B cell (primary cell): ENCODE measurements around the gene AK9. TPM values are rescaled to one million over a fixed set of nuclear protein-coding genes. Genes with fewer than 3 reads are reported as not detected.

Experiments
- ATAC-seq: fragments of 200-7000 bp; cut with Tn5 transposase; one replicate; pipeline ENCODE4 v1.10.0; 2021; ENCODE audit warnings: low read depth, mild to moderate bottlenecking, moderate number of reproducible peaks, moderate library complexity
- CTCF ChIA-PET: fragments of 350-600 bp; sonication (Branson Sonifier 250); formaldehyde crosslinking; loops from one replicate; lab custom pipeline; 2021; ENCODE audit warnings: antibody characterized with exemption, inconsistent platforms; lab: Charles Lee
- POLR2A ChIA-PET: fragments of 350-600 bp; sonication (Branson Sonifier 250); formaldehyde crosslinking; loops from one replicate; lab custom pipeline; 2021; ENCODE audit warnings: antibody characterized with exemption; lab: Charles Lee
- DNase-seq: peaks from one replicate; pipeline ENCODE4 v3.0.0; 2013
- H2AFZ ChIP-seq: 2 replicates; pipeline ENCODE4 v1.6.1; 2012; ENCODE audit warnings: mild to moderate bottlenecking, low read depth, low read length; ENCODE audit not compliant: insufficient read depth, poor library complexity, severe bottlenecking
- H3K27ac ChIP-seq, 2 donors: 1 replicate in 1 of 2; 2 replicates in 1 of 2; pipeline ENCODE4 v1.5.1; 2012 to 2013; ENCODE audit warnings: low read length in 2 of 2, mild to moderate bottlenecking in 2 of 2, moderate library complexity in 1 of 2
- H3K27me3 ChIP-seq, 4 experiments: fragments of 200-600 bp in 1 of 4; sonication (generic) in 1 of 4; replicated peaks in 1 of 4; 1 replicate in 2 of 4; 2 replicates in 2 of 4; pipeline versions ENCODE4 v1.6.1 to v1.7.0; 2013 to 2016; ENCODE audit warnings: low read length in 3 of 4, mild to moderate bottlenecking in 2 of 4, mixed read lengths in 1 of 4, moderate library complexity in 1 of 4; ENCODE audit not compliant: insufficient read depth in 4 of 4, control insufficient read depth in 3 of 4; ENCODE audit errors: control extremely low read depth in 1 of 4
- H3K36me3 ChIP-seq, 2 experiments: replicated peaks in 1 of 2; 1 replicate in 1 of 2; 2 replicates in 1 of 2; pipeline versions ENCODE4 v1.6.1 to v1.7.1; 2013; ENCODE audit warnings: low read length in 1 of 2; ENCODE audit not compliant: insufficient read depth in 2 of 2, control insufficient read depth in 1 of 2; ENCODE audit errors: control extremely low read depth in 1 of 2, extremely low read depth in 1 of 2
- H3K4me1 ChIP-seq, 2 donors: fragments of 200-600 bp in 1 of 2; sonication (generic) in 1 of 2; 1 replicate in 1 of 2; 2 replicates in 1 of 2; pipeline versions ENCODE4 v1.5.1 to v1.6.1; 2013 to 2017; ENCODE audit warnings: low read length in 2 of 2; ENCODE audit not compliant: control insufficient read depth in 2 of 2, insufficient read depth in 2 of 2
- H3K4me2 ChIP-seq: replicated peaks from 2 replicates; pipeline ENCODE3; 2012; ENCODE audit warnings: mild to moderate bottlenecking, low read depth, low read length; ENCODE audit not compliant: poor library complexity, severe bottlenecking
- H3K4me3 ChIP-seq, 5 experiments: fragments of 200-600 bp in 1 of 5; sonication (generic) in 1 of 5; 1 replicate in 3 of 5; 2 replicates in 2 of 5; pipeline versions ENCODE4 v1.5.1 to v1.7.0; 2011 to 2016; ENCODE audit warnings: low read length in 4 of 5, mild to moderate bottlenecking in 4 of 5, low read depth in 2 of 5, control low read depth in 1 of 5, moderate library complexity in 1 of 5; ENCODE audit not compliant: insufficient read depth in 1 of 5; ENCODE audit errors: control extremely low read depth in 1 of 5, extremely low read depth in 1 of 5
- H3K79me2 ChIP-seq: fragments of 200-600 bp; sonication (generic); one replicate; pipeline ENCODE4 v1.6.0; 2016; ENCODE audit warnings: low read length; ENCODE audit not compliant: control insufficient read depth, insufficient read depth
- H3K9ac ChIP-seq: fragments of 200-600 bp; sonication (generic); 2 replicates; pipeline ENCODE4 v1.6.1; 2017; ENCODE audit warnings: mild to moderate bottlenecking, low read length, moderate library complexity
- H3K9me3 ChIP-seq, 3 donors: one replicate each; pipeline versions ENCODE4 v1.6.1 to v1.7.1; 2013; ENCODE audit warnings: low read length in 2 of 3; ENCODE audit not compliant: control insufficient read depth in 2 of 3, insufficient read depth in 1 of 3; ENCODE audit errors: control extremely low read depth in 1 of 3
- H4K20me1 ChIP-seq: 2 replicates; pipeline ENCODE4 v1.6.0; 2012; ENCODE audit warnings: mild to moderate bottlenecking, low read length; ENCODE audit not compliant: insufficient read depth, control insufficient read depth, poor library complexity, severe bottlenecking
- H3K27ac Mint-ChIP-seq: one replicate; pipeline ENCODE4 v1.8.0; 2021; ENCODE audit warnings: mixed read lengths
- H3K27me3 Mint-ChIP-seq: one replicate; pipeline ENCODE4 v1.8.0; 2021; ENCODE audit warnings: mixed read lengths
- H3K4me1 Mint-ChIP-seq: one replicate; pipeline ENCODE4 v1.8.0; 2021; ENCODE audit warnings: mixed read lengths
- H3K4me3 Mint-ChIP-seq: one replicate; pipeline ENCODE4 v1.8.0; 2021; ENCODE audit warnings: mixed read lengths
- H3K9me3 Mint-ChIP-seq: one replicate; pipeline ENCODE4 v1.8.0; 2022; ENCODE audit warnings: mixed read lengths; ENCODE audit not compliant: insufficient read depth
- EZH2 ChIP-seq: IDR thresholded peaks from 2 replicates; pipeline ENCODE4 v1.6.1; 2012; ENCODE audit warnings: borderline replicate concordance, low read depth, mild to moderate bottlenecking, moderate library complexity, low read length; ENCODE audit not compliant: insufficient read depth, poor library complexity, severe bottlenecking
- WGBS: methylation state at CpG from one replicate; pipeline ENCODE4 v1.1.5; 2013; ENCODE audit warnings: missing lambda C conversion rate; ENCODE audit not compliant: insufficient coverage; 5-methylcytosine and 5-hydroxymethylcytosine counted together
- intact Hi-C: fragments of 100-400 bp; cut with micrococcal nuclease; formaldehyde crosslinking; loops from one replicate; pipeline ENCODE4 v1.10.0; 2022
- polyA plus RNA-seq: library from polyadenylated mRNA; depleted of rRNA; stranded (reverse); fragments of >200 nt; gene quantifications from 2 replicates; pipeline ENCODE4 v1.2.3, GENCODE V29; 2012
- total RNA-seq, 2 donors: library from RNA; stranded (reverse); fragments of 120-200 nt in 1 of 2; gene quantifications; 1 replicate in 1 of 2; 2 replicates in 1 of 2; pipeline versions ENCODE4 v1.2.3 to v1.2.4, GENCODE V29; 2013 to 2022
- TF ChIP-seq, protein P1 (sequence below): fragments of 200-600 bp; IDR thresholded peaks from one replicate; pipeline ENCODE4 v1.8.0; 2022; ENCODE audit warnings: antibody characterized with exemption, mild to moderate bottlenecking

Gene AK9
- total and polyA plus RNA-seq, 2 donors (not counting 1 experiment from before 2014, with no cell fraction given) = 6.4 to 26.5 TPM

DNA sequence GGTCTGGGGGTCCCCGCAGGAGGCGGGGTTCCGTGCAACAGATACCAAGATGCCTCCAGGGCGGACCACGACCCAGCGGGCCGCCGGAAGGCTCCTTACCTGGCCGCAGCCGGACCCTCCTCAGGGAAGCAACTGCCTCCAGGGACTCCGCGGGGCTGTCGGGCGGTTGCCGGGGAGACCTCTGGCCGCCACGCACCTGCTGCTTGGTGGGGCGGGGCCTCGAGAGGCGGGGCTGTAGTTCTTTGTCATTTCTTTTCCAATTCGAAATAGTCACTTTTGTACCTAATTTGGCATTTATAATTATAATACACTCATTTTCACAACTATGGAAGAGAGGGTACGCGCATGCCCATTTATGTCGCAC, 647 bp downstream of the AK9 start:
- ChIA-PET CTCF (interaction anchor here (1.7 to 7.3 kb wide), 3 partner anchors 13 to 502 kb away, joined by 4 to 73 read pairs (median 11); no protein-coding TSS in a partner anchor), POLR2A (interaction anchor here (1.3 to 1.8 kb wide), 2 partner anchors 204 to 248 kb away, joined by 3 to 9 read pairs; no protein-coding TSS in a partner anchor)
- Mint-ChIP-seq H3K27me3 (no peaks in the 10 kb centered on the region), H3K27ac (peak overlapping the region; percentile 99), H3K4me3 (peak overlapping the region; percentile 90), H3K4me1 (peaks cover 37% of the 10 kb centered on the region), H3K9me3 (no peaks in the 10 kb centered on the region)
- Histone ChIP-seq H3K4me1 (peaks cover 26 to 29% of the 10 kb centered on the region in 2 donors), H4K20me1 (no peaks in the 10 kb centered on the region), H3K36me3 (peaks cover 2% of the 10 kb centered on the region in 2 experiments), H3K79me2 (peaks cover 45% of the 10 kb centered on the region), H3K4me2 (peak overlapping the region; percentile 85), H3K27me3 (no peaks in the 10 kb centered on the region), H2AFZ (peak overlapping the region; percentile 95), H3K27ac (peak overlapping the region; percentile 77 to 93), H3K4me3 (peak overlapping the region; percentile 82 to 99 (median 93)), H3K9me3 (no peaks in the 10 kb centered on the region), H3K9ac (peak overlapping the region; percentile 96)
- DNase-seq = peak; percentile 77
- peak; percentile 46 for ATAC-seq
- TF ChIP-seq, protein P1, sequence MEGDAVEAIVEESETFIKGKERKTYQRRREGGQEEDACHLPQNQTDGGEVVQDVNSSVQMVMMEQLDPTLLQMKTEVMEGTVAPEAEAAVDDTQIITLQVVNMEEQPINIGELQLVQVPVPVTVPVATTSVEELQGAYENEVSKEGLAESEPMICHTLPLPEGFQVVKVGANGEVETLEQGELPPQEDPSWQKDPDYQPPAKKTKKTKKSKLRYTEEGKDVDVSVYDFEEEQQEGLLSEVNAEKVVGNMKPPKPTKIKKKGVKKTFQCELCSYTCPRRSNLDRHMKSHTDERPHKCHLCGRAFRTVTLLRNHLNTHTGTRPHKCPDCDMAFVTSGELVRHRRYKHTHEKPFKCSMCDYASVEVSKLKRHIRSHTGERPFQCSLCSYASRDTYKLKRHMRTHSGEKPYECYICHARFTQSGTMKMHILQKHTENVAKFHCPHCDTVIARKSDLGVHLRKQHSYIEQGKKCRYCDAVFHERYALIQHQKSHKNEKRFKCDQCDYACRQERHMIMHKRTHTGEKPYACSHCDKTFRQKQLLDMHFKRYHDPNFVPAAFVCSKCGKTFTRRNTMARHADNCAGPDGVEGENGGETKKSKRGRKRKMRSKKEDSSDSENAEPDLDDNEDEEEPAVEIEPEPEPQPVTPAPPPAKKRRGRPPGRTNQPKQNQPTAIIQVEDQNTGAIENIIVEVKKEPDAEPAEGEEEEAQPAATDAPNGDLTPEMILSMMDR = no peak
- no peak for TF ChIP-seq EZH2
- intact Hi-C loops = loop anchor here (1.0 to 10.0 kb wide), 4 partner anchors 208 to 1184 kb away; partner anchors contain the start of genes AMD1, PPIL6, SMPD2 and ZBTB24
- WGBS = 1% methylated on average over 15 of the region's 24 CpGs

DNA sequence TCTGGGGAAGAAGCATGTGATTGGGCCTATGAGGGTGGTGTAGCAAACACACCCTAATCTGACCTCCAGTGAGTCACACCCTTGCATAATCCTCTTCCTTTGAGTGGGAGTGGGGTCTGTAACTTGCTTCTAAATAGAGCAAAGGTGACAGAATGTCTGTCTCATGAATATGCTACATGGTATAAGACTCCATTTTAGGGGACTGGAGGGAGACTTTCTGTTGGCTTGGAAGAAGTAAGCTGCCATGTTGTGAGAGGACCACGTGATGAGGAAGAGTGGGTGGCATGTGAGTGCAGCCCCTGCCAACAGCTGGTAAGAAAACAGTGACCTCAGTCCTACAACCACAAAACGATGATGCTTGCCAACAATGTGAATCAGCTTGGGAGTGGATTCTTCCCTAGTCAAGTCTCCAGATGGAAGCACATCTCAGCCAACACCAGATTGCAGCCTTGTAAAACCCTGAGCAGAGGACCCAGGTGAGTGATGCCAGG, 3.7 kb downstream of the AK9 start:
- H3K27ac ChIP-seq = no peak overlapping the region
- ChIA-PET CTCF (interaction anchor here (1.2 to 2.4 kb wide), 3 partner anchors 17 to 352 kb away, joined by 3 to 9 read pairs (median 6); no protein-coding TSS in a partner anchor), POLR2A (no interaction called here)
- H3K4me2 ChIP-seq = no peak overlapping the region
- H2AFZ ChIP-seq = no peak overlapping the region
- intact Hi-C loops = no loop called here
- Mint-ChIP-seq H3K27me3 (no peaks in the 10 kb centered on the region), H3K4me1 (peaks cover 19% of the 10 kb centered on the region), H3K27ac (no peak overlapping the region), H3K4me3 (no peak overlapping the region), H3K9me3 (no peaks in the 10 kb centered on the region)
- no peaks in the 10 kb centered on the region for H3K36me3 ChIP-seq
- ATAC-seq = no peak
- TF ChIP-seq, protein P1 = no peak
- no peak for TF ChIP-seq EZH2
- no peaks in the 10 kb centered on the region for H3K27me3 ChIP-seq
- WGBS = 75% methylated on average over 1 of the region's 2 CpGs
- DNase-seq = no peak
- H3K4me3 ChIP-seq = no peak overlapping the region
- no peaks in the 10 kb centered on the region for H4K20me1 ChIP-seq
- H3K9ac ChIP-seq = no peak overlapping the region
- peaks cover 26% of the 10 kb centered on the region for H3K79me2 ChIP-seq
- H3K4me1 ChIP-seq = peaks cover 11 to 14% of the 10 kb centered on the region in 2 donors
- no peaks in the 10 kb centered on the region for H3K9me3 ChIP-seq
